GM18861 (cell line): ENCODE data around the gene CAMKK1.

Experiments
- ATAC-seq: cut with Tn5 transposase; IDR thresholded peaks from one replicate; pipeline ENCODE4 v1.9.1; 2021; ENCODE audit not compliant: unreplicated experiment

Gene CAMKK1

DNA sequence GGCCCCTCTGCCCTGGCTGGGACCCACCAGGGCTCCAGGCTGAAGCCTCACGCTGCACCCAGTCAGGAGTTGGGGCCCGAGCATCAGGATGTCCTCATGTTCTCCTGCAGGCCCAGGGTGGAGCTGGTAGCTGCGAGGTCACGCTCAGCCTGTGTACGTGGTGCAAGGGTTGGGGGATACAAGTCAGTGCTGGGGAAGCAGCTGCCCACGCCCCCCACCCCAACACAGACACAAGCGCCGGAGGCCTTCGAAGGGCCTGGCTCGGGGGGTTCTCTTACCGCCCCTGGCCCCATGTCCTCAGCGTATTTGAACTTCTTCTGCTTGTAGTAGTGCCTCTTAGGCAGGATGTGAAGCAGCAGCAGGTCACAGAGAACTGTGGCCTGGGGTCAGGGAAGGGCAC, 4.9 kb upstream of the CAMKK1 start:
- ATAC-seq, result no peak

DNA sequence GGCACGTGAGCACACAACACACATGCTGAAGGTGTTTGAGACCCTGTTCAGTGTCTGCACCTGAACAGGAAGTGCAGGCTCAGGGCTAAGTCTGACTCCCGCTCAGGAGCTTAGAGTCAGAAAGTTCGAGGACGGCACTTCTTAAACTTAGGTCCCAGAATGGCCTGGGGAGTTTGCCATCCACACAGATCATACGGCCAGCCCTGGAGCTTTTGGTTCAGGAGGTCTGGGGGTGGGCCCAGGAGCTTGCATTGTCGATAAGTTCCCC, 4.0 kb upstream of the CAMKK1 start:
- ATAC-seq, result no peak

DNA sequence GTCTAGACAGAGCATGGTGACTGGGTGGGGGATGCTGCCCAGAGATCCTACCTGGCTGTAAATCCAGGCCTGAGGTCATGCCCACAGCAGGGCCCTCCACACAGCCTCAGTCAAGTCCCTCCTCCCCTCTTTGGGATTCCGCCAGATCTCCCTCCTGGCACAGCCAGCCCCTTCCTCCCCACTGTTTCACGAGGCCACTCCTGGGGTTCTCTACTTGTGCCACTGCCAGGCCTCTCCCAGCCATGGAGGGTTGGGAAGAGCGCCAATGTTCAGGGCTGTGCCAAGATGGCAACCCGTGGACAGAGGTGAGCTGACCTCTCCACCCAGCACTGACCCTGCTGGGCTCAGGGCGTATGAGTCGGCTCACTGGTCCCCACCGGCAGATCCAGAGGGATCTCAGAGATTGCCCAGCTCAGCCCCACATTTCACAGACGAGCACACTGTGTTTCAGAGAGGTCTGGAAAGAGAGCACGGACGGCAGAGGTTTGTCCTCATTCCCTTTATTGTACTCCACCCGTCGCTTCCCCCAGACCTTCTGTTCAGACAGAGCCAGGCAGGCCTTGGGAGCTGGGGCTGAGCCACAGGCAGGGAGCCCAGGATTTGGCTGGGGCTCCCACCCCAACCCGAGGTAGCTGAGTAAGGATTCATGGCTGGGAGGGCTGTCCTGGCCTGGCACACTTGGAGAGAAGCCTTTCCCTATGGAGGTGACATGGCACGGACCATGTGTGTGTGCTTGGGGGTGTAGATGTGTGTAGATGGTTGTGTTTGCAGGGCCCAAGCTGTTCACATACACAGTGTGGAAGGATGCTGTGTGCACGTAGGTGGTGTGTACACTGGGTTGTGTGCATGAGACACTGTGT, 3.5 kb upstream of the CAMKK1 start:
- no peak for ATAC-seq

DNA sequence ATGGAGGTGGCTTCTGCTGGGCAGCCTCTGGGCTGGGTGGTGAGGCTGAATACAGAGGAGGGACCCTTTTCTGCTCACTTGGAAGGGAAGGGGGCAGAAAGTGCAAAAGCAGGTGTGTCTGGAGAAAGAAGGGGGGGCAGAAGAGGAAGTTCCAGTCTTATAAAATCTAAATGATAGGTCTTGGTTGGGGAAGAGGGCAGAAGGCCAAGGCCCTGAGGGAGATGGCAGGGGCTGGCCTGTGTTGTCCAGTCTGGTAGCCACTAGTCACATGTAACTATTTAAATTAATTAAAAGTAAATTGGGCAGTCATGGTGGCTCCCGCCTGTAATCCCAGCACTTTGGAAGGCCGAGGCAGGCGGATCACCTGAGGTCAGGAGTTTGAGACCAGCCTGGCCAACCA, 2.5 kb upstream of the CAMKK1 start:
- ATAC-seq, result no peak

DNA sequence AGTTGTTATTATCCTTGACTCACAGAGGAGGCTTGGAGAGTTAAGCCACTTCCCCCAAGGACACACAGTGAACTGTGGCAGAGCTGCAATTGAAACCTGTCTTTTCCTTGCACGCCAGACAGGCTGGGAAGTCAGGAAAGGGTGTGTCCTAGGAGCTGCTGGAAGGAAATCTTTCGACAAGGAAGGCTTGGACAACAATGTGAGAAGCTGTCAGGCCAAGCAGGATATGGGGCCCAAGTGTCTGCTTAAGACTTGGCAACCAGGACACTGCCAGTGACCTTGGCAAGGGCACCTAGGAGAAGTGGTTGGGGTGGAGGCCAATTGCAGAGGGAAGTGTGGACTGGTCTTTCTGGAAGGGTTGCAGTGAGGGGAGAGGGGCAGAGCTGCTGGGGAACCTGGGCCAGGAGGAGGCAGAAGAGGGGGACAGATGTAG, 2.1 kb upstream of the CAMKK1 start:
- no peak for ATAC-seq

DNA sequence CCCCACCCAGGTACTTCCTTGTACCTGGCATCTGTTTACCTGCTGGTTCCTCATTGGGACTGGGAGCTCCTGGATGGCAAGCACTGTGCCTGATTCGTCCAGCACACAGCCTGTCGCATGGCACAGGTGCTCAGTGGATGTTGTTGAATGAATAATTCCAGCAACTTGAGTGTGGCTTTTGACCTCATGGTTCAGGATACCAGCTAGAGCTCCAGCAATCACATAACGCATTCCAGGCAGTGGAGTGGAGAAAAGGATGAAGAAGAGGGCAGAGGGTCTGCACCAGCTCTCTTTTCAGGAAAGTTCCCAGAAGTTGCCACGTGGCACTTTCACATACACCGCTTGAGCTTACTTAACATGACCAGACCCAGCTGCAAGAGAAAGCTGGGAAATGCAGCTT, 1.3 kb upstream of the CAMKK1 start:
- ATAC-seq, result no peak

DNA sequence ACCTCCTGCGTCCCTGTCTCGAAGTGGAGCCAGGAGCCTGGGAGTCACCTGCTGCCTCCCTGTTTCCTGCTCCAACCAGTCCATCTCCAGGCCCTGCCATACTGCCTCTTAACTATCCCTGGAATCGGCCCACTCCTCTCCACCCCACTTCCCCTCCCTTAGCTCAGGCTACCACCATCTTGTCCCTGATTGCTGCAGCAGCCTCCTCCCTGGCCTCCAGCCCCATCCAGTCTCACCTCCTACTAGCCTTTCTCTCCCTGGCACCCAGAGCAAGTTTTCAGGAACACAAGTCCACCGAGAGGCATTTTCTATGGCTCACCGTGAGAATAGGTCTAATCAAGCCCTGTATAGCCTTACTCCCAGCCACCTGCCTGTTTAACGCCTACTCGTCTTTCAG, 865 bp upstream of the CAMKK1 start:
- ATAC-seq, result no peak

DNA sequence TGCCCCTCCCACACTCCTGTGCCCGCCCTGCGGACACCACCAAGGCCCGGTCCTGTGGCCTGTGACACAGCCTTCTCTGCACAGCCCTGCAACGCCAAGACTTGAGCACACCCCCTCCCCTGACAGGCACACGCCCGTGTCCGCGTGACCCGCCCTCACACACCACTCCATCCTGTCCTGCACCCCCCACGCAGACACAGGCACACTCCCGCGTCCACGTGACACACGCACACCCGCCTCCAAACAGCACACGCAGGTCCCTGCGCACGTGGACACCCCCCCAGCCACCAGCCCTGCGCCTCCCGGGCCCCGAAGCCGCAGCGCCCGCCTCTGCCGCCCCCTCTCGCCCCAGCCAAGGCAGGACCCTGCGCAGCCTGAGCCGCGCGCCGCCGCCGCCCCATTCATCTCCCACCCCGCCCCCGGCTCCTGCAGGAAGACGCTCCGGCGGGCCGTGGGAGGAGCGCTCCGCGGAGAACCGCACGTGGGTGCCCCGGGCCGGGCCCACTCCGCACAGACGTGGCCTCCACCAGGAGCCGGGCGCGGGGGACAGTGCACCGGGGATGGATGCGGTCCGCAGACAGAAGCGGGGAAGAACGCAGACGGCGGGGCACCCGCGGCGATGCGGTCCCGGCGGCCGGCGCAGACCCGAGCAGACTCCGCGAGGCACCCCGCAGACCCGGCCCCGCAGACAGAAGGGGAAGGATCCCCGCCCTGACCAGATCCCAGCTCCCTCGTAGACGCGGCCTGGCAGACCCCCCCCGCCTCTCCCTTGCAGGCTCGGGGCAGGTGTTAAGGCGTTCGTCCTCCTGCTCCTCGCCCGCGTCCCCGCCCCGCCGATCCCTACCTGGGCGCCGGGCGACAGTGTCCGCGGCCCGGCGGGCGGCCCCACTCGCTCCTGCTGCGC, 506 bp downstream of the CAMKK1 start:
- ATAC-seq, result no peak

DNA sequence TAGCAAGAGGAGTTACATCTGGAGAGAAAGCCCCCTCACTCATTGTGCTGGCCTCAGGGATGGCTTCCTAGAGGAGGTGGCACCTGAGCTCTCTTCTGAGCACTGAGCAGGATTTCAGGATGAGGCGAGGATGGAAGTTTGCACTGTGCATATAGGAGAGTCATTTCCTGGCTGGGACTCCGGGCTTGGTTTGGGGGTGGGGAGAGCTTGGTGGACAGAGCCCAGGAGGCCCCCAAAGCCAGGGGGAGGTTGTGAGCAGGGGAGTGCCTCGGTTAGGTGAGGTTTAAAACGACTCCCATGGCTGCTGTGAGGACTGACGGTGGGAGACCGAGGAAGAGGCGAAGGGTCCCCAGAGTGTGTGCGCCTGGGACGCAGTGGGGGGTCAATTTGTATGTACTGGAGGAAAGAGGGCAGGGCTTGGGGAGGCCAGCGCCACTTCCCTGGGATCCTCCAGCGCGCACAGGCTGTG, 1.2 kb downstream of the CAMKK1 start:
- ATAC-seq, result no peak

DNA sequence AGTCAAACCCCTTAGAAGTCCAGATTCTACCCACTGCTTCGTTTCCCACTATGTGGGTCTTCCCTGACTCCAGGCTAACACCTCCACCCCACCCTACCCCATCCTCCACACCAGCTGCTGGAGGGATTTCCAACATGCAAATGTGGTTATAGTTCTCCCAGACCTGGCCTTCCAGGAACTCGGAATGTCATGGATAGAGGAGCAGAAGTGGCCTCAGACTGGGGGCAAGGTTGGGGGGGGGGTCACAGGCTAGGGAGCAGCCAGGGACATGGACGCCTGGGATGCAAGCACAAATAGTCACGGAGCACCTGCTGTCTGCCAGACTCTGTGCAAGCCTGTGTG, 2.0 kb downstream of the CAMKK1 start:
- ATAC-seq, result no peak

DNA sequence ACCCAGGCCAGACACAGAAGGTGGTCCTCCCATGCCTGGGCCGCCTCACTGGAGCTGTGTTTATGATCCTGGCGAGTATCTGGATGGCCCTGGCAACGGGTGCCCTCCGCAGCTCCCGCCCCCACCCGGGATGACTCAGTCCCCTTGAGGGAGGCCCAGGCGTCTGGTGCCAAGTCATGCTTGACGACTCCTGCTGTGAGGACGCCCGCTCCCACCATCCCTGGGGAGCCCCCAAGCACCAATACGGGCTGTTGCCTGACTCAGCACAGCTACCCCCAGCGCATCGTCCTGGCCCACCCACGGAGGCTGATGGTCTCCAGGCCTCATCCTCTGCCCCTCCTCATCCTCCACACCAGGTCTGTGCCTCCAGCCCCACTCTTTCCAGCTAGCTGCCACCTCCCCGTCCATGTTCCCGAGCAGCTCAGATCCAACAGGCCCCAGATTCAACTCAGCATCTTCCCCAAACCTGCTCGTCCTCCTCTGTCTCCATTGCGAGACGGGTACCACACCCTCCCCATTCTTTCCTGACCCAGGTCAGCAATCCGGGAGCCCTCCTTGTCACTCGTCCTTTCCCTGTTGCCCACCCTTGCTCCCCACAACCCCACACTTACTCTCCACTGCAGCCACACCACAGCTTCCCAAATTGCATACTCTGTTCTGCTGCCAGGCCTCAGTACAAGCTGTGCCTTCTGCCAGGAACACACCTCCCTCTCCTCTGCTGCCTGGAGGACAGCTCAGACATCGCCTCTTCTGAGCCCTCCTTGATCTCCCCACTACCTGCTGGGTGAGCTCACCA, 2.6 kb downstream of the CAMKK1 start:
- ATAC-seq, result no peak

DNA sequence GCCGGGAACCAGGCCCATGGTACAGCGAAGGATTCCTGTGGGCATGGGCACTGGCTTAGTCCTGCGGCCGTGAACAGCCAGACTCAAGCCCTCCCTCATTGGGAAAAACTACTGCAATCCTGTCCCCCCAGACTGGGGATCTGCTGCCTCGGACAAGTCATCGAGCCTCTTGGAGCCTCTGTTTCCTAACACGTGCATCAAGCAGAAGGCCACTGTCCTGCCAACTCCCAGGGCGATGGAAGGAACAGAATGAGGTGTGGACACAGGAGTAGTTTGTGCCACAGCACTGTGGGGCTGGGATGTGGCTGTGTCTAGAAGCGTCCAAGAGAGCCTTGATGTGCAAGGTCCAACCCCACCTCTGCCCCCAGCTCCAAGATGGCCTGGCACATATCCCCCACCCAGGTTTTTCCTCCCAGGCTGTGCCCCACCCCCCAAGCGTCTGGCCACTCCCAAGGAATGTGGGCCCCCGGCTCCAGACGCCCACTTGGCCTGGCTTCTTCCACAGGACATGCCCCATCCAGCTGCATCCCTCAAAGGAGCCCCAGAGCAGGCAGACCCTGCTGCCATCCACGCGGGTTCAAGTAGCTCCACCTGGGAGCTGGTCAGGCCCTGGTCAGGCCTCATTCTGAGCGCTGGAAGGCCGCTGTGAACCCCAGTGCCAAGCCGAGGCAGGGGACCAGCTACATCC, 3.4 kb downstream of the CAMKK1 start:
- ATAC-seq, result no peak

DNA sequence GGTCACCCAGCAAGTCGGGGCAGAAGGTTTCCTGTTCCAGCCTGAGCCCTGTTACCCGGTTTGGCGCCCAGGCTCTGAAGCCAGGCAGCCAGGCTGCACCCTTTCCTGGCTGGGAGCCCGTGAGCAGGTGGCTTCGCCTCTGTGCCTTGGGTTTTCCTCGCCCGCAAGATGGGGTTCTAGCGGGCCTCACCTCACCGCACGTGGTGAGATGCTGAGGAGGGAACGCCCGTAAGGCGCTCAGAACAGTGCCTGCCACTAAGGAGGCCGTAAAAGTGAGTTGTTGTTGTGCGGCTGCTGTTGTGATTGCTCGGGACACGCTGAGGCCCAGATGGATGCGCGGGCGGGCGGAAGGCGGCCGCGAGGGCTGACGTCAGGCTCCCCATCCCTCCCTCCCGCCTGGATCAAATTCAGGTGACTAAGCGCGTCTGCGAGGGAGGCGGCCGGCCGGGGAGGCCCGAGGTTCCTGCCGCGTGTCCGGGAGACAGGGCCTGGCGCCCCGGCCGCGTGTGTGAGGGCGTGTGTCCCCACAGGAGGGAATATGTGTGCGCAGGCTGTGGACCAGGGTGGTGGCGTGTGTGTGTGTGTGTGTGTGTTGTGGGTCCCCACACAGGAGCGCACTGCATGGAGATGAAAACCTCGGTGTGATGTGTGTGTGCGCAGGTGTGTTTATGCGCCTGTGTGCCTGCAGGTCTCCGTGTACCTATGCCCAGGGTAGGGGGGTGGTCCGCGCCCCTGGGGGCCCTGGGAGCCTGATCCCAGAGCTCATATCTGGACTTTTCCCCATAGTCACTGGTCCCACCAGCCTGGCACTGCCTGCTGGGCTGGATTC, 4.3 kb downstream of the CAMKK1 start:
- no peak for ATAC-seq

DNA sequence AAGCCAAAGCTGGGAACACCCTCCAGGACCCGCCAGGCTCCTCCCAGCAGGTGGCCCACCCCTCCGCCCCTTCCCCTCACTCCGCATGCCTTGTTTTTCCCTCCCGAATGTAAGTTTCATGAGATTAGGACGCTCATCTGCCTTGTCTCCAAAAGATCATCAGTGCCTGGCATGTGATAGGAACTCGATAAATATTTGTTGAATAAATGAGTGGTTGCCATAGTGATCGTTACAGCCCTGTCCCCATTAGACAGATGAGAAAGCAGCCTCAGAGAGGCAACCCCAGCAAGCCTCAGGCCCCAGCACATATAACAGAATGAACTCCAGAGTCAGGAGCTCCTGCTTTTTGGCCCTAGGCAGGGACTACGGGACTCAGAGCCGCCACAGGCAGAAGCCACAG, 5.0 kb downstream of the CAMKK1 start:
- no peak for ATAC-seq

DNA sequence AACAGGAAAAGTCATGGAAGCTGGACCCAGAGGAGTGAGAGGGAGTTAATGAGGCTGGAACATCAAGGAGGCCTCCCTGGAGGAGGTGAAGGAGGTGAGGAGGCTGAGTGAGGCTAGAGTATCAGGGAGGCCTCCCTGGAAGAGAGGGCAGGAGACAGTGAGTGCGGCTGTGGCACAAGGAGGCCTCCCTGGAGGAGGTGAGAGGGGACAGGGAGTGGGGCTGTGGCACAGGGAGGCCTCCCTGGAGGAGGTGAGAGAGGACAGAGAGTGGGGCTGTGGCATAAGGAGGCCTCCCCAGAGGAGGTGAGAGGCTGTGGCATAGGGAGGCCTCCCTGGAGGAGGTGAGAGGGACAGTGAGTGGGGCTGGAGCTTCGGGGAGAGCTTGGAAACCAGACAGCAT, 5.5 kb downstream of the CAMKK1 start:
- no peak for ATAC-seq

DNA sequence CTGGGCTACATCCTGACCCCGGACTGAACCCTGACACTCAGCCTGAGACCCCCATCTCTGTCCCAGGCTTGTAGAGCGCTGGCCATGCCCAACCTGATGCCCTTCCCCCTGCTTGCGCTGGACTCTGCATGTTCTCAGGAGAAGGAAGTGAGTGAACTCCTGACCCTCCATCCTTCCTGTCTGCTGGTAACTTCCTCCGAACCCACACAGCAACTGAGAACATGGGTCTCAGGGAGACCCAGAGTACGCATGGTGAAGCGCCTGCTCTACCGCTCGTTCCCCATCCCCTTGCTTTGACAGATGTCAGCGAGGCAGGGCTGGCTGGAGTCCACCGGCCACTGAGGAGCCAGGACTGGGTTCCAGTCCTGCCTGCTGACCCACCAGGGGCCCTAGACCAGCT, 6.1 kb downstream of the CAMKK1 start:
- ATAC-seq, result no peak

DNA sequence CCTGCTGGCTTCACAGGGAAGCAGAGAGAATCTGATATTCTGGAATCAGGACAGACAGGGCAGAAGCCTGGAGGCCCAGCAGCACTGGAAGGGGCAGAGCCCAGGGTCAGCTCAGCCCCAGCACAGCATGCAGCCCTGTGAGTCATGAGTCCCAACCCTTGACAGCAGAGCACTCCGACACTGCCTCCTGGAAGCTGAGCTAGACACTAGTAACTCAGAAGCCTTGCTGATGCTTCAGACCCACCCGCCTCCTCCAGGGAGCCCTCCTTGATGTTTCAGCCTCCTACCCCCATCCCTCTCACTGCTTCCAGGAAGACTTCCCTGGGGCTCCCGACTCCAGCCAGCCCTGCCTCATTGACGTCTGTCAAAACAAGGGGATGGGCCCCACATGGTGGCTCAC, 6.9 kb downstream of the CAMKK1 start:
- ATAC-seq, result no peak

DNA sequence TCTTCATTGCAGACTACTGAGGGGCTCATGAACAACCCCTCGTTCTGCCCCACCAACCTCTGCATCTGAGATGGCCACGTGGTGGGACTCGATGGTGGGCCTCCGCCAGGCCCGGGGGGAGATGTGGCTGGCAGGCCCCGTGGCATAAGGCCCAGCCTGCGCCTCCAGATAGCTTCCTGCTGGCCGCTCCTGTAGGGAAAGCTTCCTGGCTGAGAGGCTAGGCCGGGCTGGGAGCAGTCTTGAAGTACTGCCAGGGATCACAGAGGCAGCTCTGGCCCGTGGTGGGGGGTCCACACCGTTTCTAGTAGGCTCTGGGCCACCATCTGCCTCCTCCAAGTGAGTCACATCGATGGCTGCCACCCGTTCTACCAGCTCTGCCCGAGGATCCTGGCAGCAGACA, 7.6 kb downstream of the CAMKK1 start:
- ATAC-seq, result no peak

DNA sequence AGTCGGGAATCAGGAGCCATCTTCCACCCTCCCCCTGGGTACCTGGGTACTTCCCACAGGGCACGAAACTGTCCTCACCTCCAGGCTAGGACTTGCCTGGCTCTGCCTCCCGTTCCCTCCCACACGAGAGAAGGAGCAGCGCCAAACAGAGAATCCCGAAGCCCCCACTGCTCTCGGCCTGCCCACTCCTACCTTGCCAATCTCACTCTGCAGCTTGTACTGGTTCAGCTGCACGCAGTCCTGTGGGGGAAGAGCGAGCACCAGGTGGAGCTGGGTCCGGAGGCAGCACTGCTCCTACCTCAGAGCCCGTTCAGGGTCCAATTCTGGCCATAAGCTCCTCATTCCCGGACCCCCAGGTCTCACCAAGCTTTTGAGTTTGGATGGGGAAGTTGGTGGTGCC, 8.7 kb downstream of the CAMKK1 start:
- no peak for ATAC-seq

DNA sequence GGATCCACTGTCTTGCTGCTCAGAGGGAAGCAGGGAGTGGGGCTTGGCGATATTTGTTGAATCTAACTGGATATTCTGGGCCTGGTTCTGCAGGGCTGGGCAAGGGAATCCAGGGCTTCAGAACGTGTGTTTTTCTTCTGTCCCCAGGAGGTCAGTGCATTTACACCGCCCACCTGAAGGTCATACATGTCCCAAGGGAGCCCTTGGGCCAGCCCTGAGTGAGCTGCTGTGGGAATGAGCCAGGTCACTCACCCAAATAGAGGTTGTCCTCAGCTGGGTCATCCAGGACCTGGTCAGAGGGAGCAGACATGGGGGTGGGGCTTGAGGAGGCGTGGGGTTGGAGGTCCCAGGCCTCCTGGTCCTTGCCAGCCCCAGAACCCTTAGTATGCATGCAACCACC, 10.6 kb downstream of the CAMKK1 start:
- no peak for ATAC-seq
